Jurkat, Clone E6-1 (cell line): ENCODE data around the gene ATIC.

Experiments
- DNase-seq: peaks from one replicate; pipeline ENCODE4 v3.0.0-alpha.2; 2011; ENCODE audit warnings: low read depth, low spot score
- H3K4me3 ChIP-seq: 2 replicates; pipeline ENCODE4 v1.5.1; 2011; ENCODE audit warnings: mild to moderate bottlenecking, low read length, control low read depth, moderate library complexity

Gene ATIC

GRCh38 chr2:215370112-215370965, 58.5 kb downstream of the ATIC start:
- H3K4me3 ChIP-seq = no peak overlapping the region
- no peak for DNase-seq

- H3K4me3 ChIP-seq = no peak overlapping the region
- no peak for DNase-seq
Observed at GRCh38 chr2:215371915-215372897, 60.3 kb downstream of the ATIC start.

GRCh38 chr2:215372968-215373649, 61.2 kb downstream of the ATIC start:
- H3K4me3 ChIP-seq = no peak overlapping the region
- no peak for DNase-seq

- DNase-seq = no peak
- H3K4me3 ChIP-seq = no peak overlapping the region
Observed at GRCh38 chr2:215374002-215374401, 62.1 kb downstream of the ATIC start.

GRCh38 chr2:215374642-215375466, 63.0 kb downstream of the ATIC start:
- DNase-seq = no peak
- no peak overlapping the region for H3K4me3 ChIP-seq

- DNase-seq = no peak
- no peak overlapping the region for H3K4me3 ChIP-seq
Observed at GRCh38 chr2:215375467-215375830, 63.6 kb downstream of the ATIC start.

GRCh38 chr2:215376103-215376780, 64.4 kb downstream of the ATIC start:
- H3K4me3 ChIP-seq = no peak overlapping the region
- DNase-seq = no peak

GRCh38 chr2:215377283-215377682, 65.4 kb downstream of the ATIC start:
- H3K4me3 ChIP-seq = no peak overlapping the region
- DNase-seq = no peak

- DNase-seq = no peak
- H3K4me3 ChIP-seq = no peak overlapping the region
Observed at GRCh38 chr2:215378045-215378444, 66.2 kb downstream of the ATIC start.

GRCh38 chr2:215379039-215379438, 67.2 kb downstream of the ATIC start:
- no peak overlapping the region for H3K4me3 ChIP-seq
- no peak for DNase-seq

GRCh38 chr2:215379948-215380347, 68.1 kb downstream of the ATIC start:
- DNase-seq = no peak
- no peak overlapping the region for H3K4me3 ChIP-seq

GRCh38 chr2:215380699-215381098, 68.8 kb downstream of the ATIC start:
- no peak overlapping the region for H3K4me3 ChIP-seq
- DNase-seq = no peak

GRCh38 chr2:215382011-215382410, 70.2 kb downstream of the ATIC start:
- peak; percentile 12 for DNase-seq
- H3K4me3 ChIP-seq = no peak overlapping the region

- no peak for DNase-seq
- no peak overlapping the region for H3K4me3 ChIP-seq
Observed at GRCh38 chr2:215382480-215382879, 70.6 kb downstream of the ATIC start.

- DNase-seq = no peak
- H3K4me3 ChIP-seq = no peak overlapping the region
Observed at GRCh38 chr2:215383652-215384279, 71.9 kb downstream of the ATIC start.

- DNase-seq = no peak
- no peak overlapping the region for H3K4me3 ChIP-seq
Observed at GRCh38 chr2:215384710-215385109, 72.9 kb downstream of the ATIC start.

GRCh38 chr2:215386566-215386965, 74.7 kb downstream of the ATIC start:
- no peak for DNase-seq
- no peak overlapping the region for H3K4me3 ChIP-seq
